T-helper 2 cell (primary cell): ENCODE data around the gene MPPED1.

Source experiments
- DNase-seq, 5 experiments: peaks; one replicate each; pipeline versions ENCODE4 v3.0.0 to v3.0.0-alpha.2; 2012 to 2022

The MPPED1 gene

DNA sequence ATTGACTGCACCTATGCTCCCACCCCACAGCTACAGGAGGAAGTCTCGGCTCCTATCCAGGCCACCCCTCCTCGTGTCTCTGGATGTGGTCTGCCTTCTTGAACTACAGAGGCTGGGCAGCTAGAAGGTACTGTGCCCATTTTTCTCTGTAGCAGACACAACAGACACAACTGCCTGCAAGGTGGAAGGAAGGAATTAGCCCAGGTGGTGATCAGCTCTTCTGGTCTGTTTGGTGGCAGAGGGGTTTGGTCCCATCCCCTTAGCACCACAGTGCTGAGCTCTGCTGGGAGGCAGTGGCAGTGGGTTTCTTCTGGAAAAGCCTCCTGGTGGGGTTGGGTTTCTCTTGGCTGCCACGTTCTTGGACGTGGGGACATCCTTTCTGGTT lies 132.5 kb downstream of the MPPED1 start:
- DNase-seq, result no peak

GRCh38 chr22:43546186-43546585 lies 134.4 kb downstream of the MPPED1 start:
- DNase-seq, result peak in 1 of 5 experiments; percentile 14

GRCh38 chr22:43550024-43550620 lies 138.3 kb downstream of the MPPED1 start:
- DNase-seq, result no peak

GRCh38 chr22:43550672-43551071 lies 138.9 kb downstream of the MPPED1 start:
- no peak for DNase-seq

- DNase-seq, result no peak
Observed at GRCh38 chr22:43553451-43554258, 141.8 kb downstream of the MPPED1 start.

- no peak for DNase-seq
Observed at GRCh38 chr22:43554259-43554636, 142.4 kb downstream of the MPPED1 start.

GRCh38 chr22:43554694-43555365 lies 143.0 kb downstream of the MPPED1 start:
- no peak for DNase-seq

GRCh38 chr22:43555561-43556515 lies 144.0 kb downstream of the MPPED1 start:
- DNase-seq, result no peak
